Glutamatergic neuron (in vitro differentiated cells): ENCODE results near the gene ZYX. TPM values are rescaled to one million over a fixed set of nuclear protein-coding genes. Genes with fewer than 3 reads are reported as not detected.

ENCODE experiments used
- DNase-seq: peaks from one replicate; pipeline ENCODE4 v3.0.0; 2022
- H3K27ac Mint-ChIP-seq: one replicate; pipeline ENCODE4 v1.8.0; 2020; ENCODE audit warnings: mild to moderate bottlenecking, mixed read lengths, inconsistent platforms; ENCODE audit not compliant: unreplicated experiment
- H3K27me3 Mint-ChIP-seq: one replicate; pipeline ENCODE4 v1.8.0; 2020; ENCODE audit warnings: mild to moderate bottlenecking, moderate library complexity, mixed read lengths, inconsistent platforms; ENCODE audit not compliant: unreplicated experiment
- H3K36me3 Mint-ChIP-seq: one replicate; pipeline ENCODE4 v1.8.0; 2020; ENCODE audit warnings: mild to moderate bottlenecking, mixed read lengths, inconsistent platforms; ENCODE audit not compliant: unreplicated experiment
- H3K4me1 Mint-ChIP-seq: one replicate; pipeline ENCODE4 v1.8.0; 2020; ENCODE audit warnings: mild to moderate bottlenecking, low read depth, mixed read lengths, inconsistent platforms; ENCODE audit not compliant: unreplicated experiment
- H3K4me3 Mint-ChIP-seq: one replicate; pipeline ENCODE4 v1.8.0; 2020; ENCODE audit warnings: mild to moderate bottlenecking, mixed read lengths, inconsistent platforms; ENCODE audit not compliant: unreplicated experiment
- H3K9me3 Mint-ChIP-seq: one replicate; pipeline ENCODE4 v1.8.0; 2020; ENCODE audit warnings: mild to moderate bottlenecking, moderate library complexity, mixed read lengths, inconsistent platforms; ENCODE audit not compliant: unreplicated experiment
- CTCF ChIP-seq: fragments of 200-600 bp; sonication (generic); IDR thresholded peaks from one replicate; pipeline ENCODE4 v1.5.0; 2021; ENCODE audit not compliant: partially characterized antibody, unreplicated experiment
- long read RNA-seq: library from polyadenylated mRNA; unstranded; transcript quantifications from one replicate; pipeline ENCODE4 v2.0.0, GENCODE V29; 2020; ENCODE audit not compliant: unreplicated experiment
- total RNA-seq: library from RNA; stranded (reverse); fragmentation: NEBNext Ultra II Directional; extraction: Animal tissue kit (Norgen Biotek cat#: 25700); gene quantifications from one replicate; pipeline ENCODE4 v1.2.1, GENCODE V29; 2021; ENCODE audit not compliant: unreplicated experiment

The ZYX gene, protein sequence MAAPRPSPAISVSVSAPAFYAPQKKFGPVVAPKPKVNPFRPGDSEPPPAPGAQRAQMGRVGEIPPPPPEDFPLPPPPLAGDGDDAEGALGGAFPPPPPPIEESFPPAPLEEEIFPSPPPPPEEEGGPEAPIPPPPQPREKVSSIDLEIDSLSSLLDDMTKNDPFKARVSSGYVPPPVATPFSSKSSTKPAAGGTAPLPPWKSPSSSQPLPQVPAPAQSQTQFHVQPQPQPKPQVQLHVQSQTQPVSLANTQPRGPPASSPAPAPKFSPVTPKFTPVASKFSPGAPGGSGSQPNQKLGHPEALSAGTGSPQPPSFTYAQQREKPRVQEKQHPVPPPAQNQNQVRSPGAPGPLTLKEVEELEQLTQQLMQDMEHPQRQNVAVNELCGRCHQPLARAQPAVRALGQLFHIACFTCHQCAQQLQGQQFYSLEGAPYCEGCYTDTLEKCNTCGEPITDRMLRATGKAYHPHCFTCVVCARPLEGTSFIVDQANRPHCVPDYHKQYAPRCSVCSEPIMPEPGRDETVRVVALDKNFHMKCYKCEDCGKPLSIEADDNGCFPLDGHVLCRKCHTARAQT
- total RNA-seq, result 163 TPM
- long read RNA-seq, transcript ZYX-201 (10 exons, 2,493 nt), result major isoform, 15 of 47 reads
- long read RNA-seq, partial matches to known transcripts, result 13 of 47 reads
- long read RNA-seq, other reads (novel, unspliced or antisense), result 19 of 47 reads

- H3K27ac Mint-ChIP-seq, result peak within 1 kb of the TSS; percentile 75
- H3K9me3 Mint-ChIP-seq, result peaks cover 10% of the 10 kb centered on the region
- no peaks in the 10 kb centered on the region for H3K36me3 Mint-ChIP-seq
- peaks cover 16% of the 10 kb centered on the region for H3K4me1 Mint-ChIP-seq
- H3K27me3 Mint-ChIP-seq, result peaks cover 4% of the 10 kb centered on the region
- DNase-seq, result peak; percentile 95
- no peak for TF ChIP-seq CTCF
- peak within 1 kb of the TSS; percentile 88 for H3K4me3 Mint-ChIP-seq
These were observed at the start of gene ZYX for GRCh38 chr7:143380646-143381426. ZYX (plus strand) TSS chr7:143381345; CDS start chr7:143381572, 227 bp downstream.

GRCh38 chr7:143334244-143334643 is 46.9 kb upstream of the ZYX start:
- Mint-ChIP-seq H3K27ac (no peak overlapping the region), H3K27me3 (no peaks in the 10 kb centered on the region)
- TF ChIP-seq CTCF, result no peak

DNA sequence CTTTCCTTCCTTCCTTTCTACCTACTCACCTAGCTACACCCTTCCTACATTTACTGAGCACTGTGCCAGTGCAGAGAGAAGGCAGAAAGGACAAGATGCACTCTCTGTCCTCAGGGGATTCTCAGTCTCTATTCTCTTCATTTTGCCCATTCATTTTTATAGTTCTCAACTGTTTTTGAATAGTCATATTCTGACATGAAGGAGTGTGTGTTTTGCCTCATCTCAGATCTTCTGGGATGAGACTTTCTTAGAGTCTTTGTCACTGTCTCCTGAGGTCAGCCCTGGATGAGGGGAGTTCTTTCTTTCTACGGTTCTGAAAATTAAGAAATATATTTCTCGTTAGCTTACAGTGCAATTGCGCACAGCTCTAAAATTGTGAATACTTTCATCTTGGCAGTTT is 43.9 kb upstream of the ZYX start:
- no peak for DNase-seq
- Mint-ChIP-seq H3K27me3 (no peaks in the 10 kb centered on the region), H3K36me3 (no peaks in the 10 kb centered on the region), H3K4me3 (no peak overlapping the region), H3K4me1 (no peaks in the 10 kb centered on the region), H3K9me3 (no peaks in the 10 kb centered on the region), H3K27ac (no peak overlapping the region)
- TF ChIP-seq CTCF, result no peak

More at GRCh38 chr7:143334244-143334643, 46.9 kb upstream of the ZYX start:
- H3K4me3 Mint-ChIP-seq, result no peak overlapping the region
- H3K36me3 Mint-ChIP-seq, result no peaks in the 10 kb centered on the region
- no peaks in the 10 kb centered on the region for H3K4me1 Mint-ChIP-seq
- DNase-seq, result no peak
- H3K9me3 Mint-ChIP-seq, result no peaks in the 10 kb centered on the region

- no peaks in the 10 kb centered on the region for H3K9me3 Mint-ChIP-seq
- H3K27me3 Mint-ChIP-seq, result no peaks in the 10 kb centered on the region
- H3K4me3 Mint-ChIP-seq, result no peak overlapping the region
- DNase-seq, result no peak
- H3K4me1 Mint-ChIP-seq, result peaks cover 3% of the 10 kb centered on the region
- H3K27ac Mint-ChIP-seq, result no peak overlapping the region
- peaks cover 2% of the 10 kb centered on the region for H3K36me3 Mint-ChIP-seq
- TF ChIP-seq CTCF, result no peak
These were observed 39.3 kb upstream of the ZYX start for GRCh38 chr7:143341842-143342241.
